Uterus (tissue), 4 donors: ENCODE results near the gene PARD3. TPM values are rescaled to one million over a fixed set of nuclear protein-coding genes. Genes with fewer than 3 reads are reported as not detected.

ENCODE experiments used
- DNase-seq, 2 donors: peaks; one replicate each; pipeline ENCODE4 v3.0.0-alpha.2; 2019 to 2020
- H3K27ac ChIP-seq, 2 donors: fragments of 200-600 bp; sonication (generic); 1 replicate in 1 of 2; 2 replicates in 1 of 2; pipeline ENCODE4 v1.5.1; 2016 to 2018
- H3K27me3 ChIP-seq, 2 donors: fragments of 200-600 bp; sonication (generic); one replicate each; pipeline ENCODE4 v1.5.1; 2018 to 2019; ENCODE audit warnings: control low read depth in 1 of 2
- H3K36me3 ChIP-seq, 2 donors: fragments of 200-600 bp; sonication (generic); one replicate each; pipeline ENCODE4 v1.5.1; 2019; ENCODE audit warnings: control low read depth in 1 of 2
- H3K4me1 ChIP-seq, 2 donors: fragments of 200-600 bp; sonication (generic); one replicate each; pipeline ENCODE4 v1.5.1; 2018 to 2019; ENCODE audit warnings: control low read depth in 1 of 2
- H3K4me3 ChIP-seq, 2 donors: fragments of 200-600 bp; sonication (generic); 1 replicate in 1 of 2; 2 replicates in 1 of 2; pipeline ENCODE4 v1.5.1; 2018 to 2019; ENCODE audit warnings: mild to moderate bottlenecking in 1 of 2
- H3K9me3 ChIP-seq, 2 donors: fragments of 200-600 bp; sonication (generic); one replicate each; pipeline ENCODE4 v1.5.1; 2019; ENCODE audit warnings: control low read depth in 1 of 2
- POLR2A ChIP-seq, 2 donors: fragments of 450-650 bp; IDR thresholded peaks; one replicate each; pipeline ENCODE4 v1.6.1; 2016; ENCODE audit warnings: antibody characterized with exemption in 2 of 2, mild to moderate bottlenecking in 1 of 2, moderate library complexity in 1 of 2
- intact Hi-C: fragments of 100-400 bp; cut with DNase I; formaldehyde crosslinking; loops from one replicate; pipeline ENCODE4 v1.15.1; 2023; ENCODE audit warnings: low total_unique reads
- total RNA-seq, 4 donors: library from RNA; depleted of rRNA in 3 of 4; stranded (reverse); fragments of >200 nt in 3 of 4; gene quantifications; one replicate each; pipeline versions ENCODE4 v1.1.0 to v1.2.4, GENCODE V29; 2014 to 2023
- TF ChIP-seq, protein P1 (sequence below), 4 experiments: fragments of 200-600 bp in 2 of 4; fragments of 450-650 bp in 2 of 4; sonication (generic) in 2 of 4; IDR thresholded peaks; one replicate each; pipeline ENCODE4 v1.5.1; 2016 to 2019; ENCODE audit warnings: antibody characterized with exemption in 4 of 4, mild to moderate bottlenecking in 2 of 4, moderate library complexity in 1 of 4
- donor health status: DM: yes; HTN: yes; CAD: no.

The PARD3 gene
- total RNA-seq, 4 donors from 2014 or later: 42.1 to 96.1 (median 51.5) TPM

DNA sequence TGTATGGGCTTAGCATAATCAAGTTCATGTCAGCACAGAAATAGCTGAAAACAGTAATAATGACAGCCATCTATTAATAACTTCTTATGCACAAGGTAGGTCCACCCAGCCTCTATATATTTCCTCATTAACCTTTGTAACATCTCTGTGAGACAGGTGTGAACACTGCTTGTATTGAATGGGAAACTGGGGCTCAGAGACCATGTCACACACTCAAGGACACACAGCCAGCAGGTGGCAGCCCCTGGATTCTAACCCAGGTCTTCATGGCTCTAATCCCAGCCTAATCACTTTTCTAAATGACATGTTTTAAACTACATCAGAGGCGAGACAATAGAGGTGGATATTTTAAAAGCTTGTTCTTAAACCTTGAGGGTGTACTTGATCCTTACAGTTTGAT, 591.4 kb downstream of the PARD3 start:
- DNase-seq: no peak
- intact Hi-C loops: no loop called here
- no peaks in the 10 kb centered on the region for H3K36me3 ChIP-seq
- no peaks in the 10 kb centered on the region for H3K4me1 ChIP-seq
- no peak overlapping the region for H3K27ac ChIP-seq
- H3K9me3 ChIP-seq: no peaks in the 10 kb centered on the region
- H3K27me3 ChIP-seq: no peaks in the 10 kb centered on the region
- H3K4me3 ChIP-seq: no peak overlapping the region
- TF ChIP-seq, protein P1, sequence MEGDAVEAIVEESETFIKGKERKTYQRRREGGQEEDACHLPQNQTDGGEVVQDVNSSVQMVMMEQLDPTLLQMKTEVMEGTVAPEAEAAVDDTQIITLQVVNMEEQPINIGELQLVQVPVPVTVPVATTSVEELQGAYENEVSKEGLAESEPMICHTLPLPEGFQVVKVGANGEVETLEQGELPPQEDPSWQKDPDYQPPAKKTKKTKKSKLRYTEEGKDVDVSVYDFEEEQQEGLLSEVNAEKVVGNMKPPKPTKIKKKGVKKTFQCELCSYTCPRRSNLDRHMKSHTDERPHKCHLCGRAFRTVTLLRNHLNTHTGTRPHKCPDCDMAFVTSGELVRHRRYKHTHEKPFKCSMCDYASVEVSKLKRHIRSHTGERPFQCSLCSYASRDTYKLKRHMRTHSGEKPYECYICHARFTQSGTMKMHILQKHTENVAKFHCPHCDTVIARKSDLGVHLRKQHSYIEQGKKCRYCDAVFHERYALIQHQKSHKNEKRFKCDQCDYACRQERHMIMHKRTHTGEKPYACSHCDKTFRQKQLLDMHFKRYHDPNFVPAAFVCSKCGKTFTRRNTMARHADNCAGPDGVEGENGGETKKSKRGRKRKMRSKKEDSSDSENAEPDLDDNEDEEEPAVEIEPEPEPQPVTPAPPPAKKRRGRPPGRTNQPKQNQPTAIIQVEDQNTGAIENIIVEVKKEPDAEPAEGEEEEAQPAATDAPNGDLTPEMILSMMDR (IDR thresholded peaks at IDR 0.05): no peak

DNA sequence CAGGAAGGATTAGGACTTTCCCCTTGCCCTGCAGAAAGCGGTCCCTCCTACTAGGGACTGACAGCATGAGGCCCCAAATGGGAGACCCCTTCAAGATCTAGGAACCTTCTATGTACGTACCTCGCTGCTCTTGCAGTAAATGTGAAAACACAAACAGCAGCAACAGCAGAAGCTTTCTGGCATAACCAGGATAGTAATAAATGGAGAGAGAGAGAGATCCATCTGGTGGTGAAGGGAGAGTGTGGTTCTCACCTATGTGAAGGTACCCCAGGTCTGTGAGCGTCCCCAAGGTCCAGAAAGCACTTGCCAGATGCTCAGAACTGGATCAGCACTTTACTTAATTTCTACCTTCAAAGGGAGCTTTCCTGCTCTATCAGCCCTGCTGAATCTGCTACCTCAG, 592.7 kb downstream of the PARD3 start:
- Histone ChIP-seq H3K4me3 (no peak overlapping the region), H3K9me3 (no peaks in the 10 kb centered on the region), H3K36me3 (no peaks in the 10 kb centered on the region), H3K4me1 (no peaks in the 10 kb centered on the region), H3K27ac (no peak overlapping the region), H3K27me3 (no peaks in the 10 kb centered on the region)
- TF ChIP-seq, protein P1 (IDR thresholded peaks at IDR 0.05): no peak
- no peak for TF ChIP-seq POLR2A (IDR thresholded peaks at IDR 0.05)
- DNase-seq: no peak
- intact Hi-C loops: no loop called here

DNA sequence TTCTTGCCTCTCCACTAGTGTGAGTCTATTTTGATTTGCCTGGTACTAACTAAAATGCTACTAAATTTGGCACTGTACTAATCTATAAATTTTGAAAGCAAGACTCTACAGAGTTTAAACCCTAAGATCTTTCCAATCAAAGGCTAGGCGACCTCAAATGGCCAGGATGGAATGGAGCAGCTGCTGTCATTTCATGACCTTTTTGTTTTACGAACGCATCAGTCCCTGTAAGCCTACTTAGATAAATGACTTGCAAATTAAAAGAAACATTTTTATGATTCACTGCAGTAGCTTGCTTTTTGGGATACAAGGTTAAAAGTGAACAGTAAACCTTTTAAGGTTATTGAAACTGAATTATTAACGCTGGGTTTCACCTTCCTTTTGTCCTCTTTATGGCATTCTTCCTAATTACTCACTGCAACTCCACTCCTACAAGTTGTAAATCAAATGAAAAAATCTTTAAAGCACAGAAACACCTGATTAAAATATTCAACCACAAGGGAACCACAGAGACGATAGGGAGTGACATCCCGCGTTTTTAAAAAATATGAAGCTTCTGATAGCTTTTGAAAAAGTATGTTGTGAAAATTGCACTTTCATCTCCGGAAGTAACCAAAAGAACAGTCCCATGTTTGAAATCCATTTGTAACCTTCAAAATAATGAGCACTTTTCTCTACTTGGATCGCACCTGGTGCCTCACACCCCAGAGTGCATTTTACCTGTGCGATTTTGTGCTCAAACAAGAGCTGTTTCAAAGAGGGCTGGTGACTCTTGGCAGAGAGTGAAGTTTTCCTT, 595.1 kb downstream of the PARD3 start:
- H3K27ac ChIP-seq: no peak overlapping the region
- no peak for DNase-seq
- no peaks in the 10 kb centered on the region for H3K36me3 ChIP-seq
- H3K4me1 ChIP-seq: no peaks in the 10 kb centered on the region
- H3K4me3 ChIP-seq: no peak overlapping the region
- H3K27me3 ChIP-seq: no peaks in the 10 kb centered on the region
- TF ChIP-seq, protein P1 (IDR thresholded peaks at IDR 0.05): no peak
- TF ChIP-seq POLR2A (IDR thresholded peaks at IDR 0.05): no peak
- intact Hi-C loops: no loop called here
- H3K9me3 ChIP-seq: no peaks in the 10 kb centered on the region

DNA sequence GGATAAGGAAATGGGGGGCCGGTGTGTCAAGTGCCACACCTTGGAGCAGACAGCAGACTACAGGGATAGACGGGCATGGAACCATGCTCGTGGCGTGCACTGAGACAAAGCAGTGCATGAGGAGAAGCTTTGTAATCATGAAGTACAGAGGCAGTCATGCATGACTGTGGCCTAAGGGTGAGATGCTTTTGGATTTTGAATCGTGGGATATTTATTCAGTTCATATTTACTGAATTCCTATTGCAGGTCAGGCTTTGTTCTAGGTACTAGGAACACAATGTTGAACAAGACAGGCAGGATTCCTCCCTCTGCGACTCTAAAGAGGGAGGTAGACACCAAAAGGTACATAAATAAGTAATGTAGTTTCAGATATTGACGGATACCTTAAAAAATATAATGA, 597.6 kb downstream of the PARD3 start:
- no peaks in the 10 kb centered on the region for H3K9me3 ChIP-seq
- no peak for DNase-seq
- no peak overlapping the region for H3K4me3 ChIP-seq
- no peak overlapping the region for H3K27ac ChIP-seq
- TF ChIP-seq, protein P1 (IDR thresholded peaks at IDR 0.05): no peak
- TF ChIP-seq POLR2A (IDR thresholded peaks at IDR 0.05): no peak
- intact Hi-C loops: no loop called here
- H3K27me3 ChIP-seq: no peaks in the 10 kb centered on the region
- H3K4me1 ChIP-seq: no peaks in the 10 kb centered on the region
- no peaks in the 10 kb centered on the region for H3K36me3 ChIP-seq

DNA sequence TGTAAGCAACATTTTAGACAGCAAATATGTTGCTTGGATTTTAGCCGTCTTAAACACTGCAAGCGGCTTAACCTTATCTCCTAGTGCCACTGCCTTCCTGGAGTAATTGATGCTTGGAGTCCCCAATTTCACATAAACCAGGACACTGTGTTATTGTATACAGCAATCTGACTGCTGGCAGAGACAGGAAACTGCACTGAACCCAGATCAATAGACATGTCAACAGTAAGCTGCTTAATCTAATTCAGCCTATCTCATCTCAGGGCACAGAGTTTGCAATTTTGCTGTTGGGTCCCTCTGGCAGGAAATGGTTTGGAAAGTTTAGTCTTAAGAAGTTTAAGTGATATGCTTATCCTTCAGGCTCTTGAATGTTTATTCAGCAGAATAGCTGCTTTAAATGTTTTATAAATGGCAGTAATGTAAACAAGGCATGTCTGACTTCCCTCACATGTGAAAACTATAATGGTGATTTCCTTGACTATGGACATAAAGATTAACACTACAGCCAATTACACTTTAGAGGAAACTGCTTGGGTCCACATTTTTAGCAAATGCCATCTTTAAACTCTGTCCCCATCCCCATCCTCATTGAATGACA, 598.6 kb downstream of the PARD3 start:
- H3K4me3 ChIP-seq: no peak overlapping the region
- no peaks in the 10 kb centered on the region for H3K9me3 ChIP-seq
- DNase-seq: no peak
- no peak for TF ChIP-seq POLR2A (IDR thresholded peaks at IDR 0.05)
- TF ChIP-seq, protein P1 (IDR thresholded peaks at IDR 0.05): no peak
- intact Hi-C loops: no loop called here
- H3K36me3 ChIP-seq: no peaks in the 10 kb centered on the region
- no peaks in the 10 kb centered on the region for H3K27me3 ChIP-seq
- H3K4me1 ChIP-seq: no peaks in the 10 kb centered on the region
- no peak overlapping the region for H3K27ac ChIP-seq
